Activated CD4-positive, CD25-positive, alpha-beta regulatory T cell treated with anti-CD3 and anti-CD28 coated beads, Interleukin-2, amount 50 U/mL, for 16 hours (primary cell): Measurements from ENCODE around the gene MKKS.
"Not testable (repeated sequence)": the region's sequence is repeated elsewhere in the genome, so short reads cannot be mapped to it uniquely, and the experiment has no call there.

Experiments
- DNase-seq: peaks from one replicate; pipeline ENCODE4 v3.0.0-alpha.2; 2020; ENCODE audit warnings: low read depth, low spot score

MKKS gene

DNA sequence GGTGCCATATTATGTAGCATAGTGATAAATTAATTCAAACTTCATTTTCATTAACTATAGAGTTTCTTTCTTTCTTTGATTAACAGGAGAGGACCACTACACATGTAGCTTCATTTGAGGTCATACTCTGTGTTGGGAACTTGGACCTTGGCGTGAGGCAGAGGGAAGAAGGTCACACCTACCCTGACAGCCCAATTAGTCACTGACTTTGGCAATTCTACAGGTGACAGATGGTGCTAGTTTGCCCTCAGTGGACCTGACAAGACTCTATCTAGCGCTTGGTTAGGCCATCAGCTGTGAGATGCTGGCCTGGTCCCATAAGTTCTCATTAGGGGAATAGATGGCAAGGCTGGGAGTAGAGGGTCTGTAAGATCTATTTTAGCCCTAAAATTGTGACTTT, 15.2 kb upstream of the MKKS start:
- DNase-seq = no peak

- no peak for DNase-seq
Observed at GRCh38 chr20:10448270-10449156, 14.5 kb upstream of the MKKS start.

- peak; percentile 32 for DNase-seq
Observed at GRCh38 chr20:10447028-10447427, 13.0 kb upstream of the MKKS start.

GRCh38 chr20:10445758-10446157, 11.7 kb upstream of the MKKS start:
- DNase-seq = no peak

DNA sequence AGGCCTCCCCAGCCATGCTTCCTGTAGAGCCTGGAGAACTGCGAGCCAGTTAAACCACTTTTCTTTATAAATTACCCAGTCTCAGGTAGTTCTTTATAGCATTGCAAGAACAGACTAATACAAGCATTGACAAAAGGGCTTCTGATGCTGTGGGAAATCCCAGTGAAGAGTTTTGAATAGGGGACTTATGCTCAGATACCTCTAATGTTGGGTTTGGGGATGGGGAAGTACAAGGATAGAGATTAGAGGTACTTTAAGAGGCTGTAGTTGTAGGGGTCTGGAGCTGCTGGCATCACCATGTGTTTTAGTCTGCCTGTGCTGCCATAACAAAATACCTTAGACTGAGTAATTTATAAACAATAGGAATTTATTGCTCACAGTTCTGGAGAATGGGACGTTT, 9.9 kb upstream of the MKKS start:
- DNase-seq = no peak

- DNase-seq = no peak
Observed at GRCh38 chr20:10438217-10438616, 4.2 kb upstream of the MKKS start.

DNA sequence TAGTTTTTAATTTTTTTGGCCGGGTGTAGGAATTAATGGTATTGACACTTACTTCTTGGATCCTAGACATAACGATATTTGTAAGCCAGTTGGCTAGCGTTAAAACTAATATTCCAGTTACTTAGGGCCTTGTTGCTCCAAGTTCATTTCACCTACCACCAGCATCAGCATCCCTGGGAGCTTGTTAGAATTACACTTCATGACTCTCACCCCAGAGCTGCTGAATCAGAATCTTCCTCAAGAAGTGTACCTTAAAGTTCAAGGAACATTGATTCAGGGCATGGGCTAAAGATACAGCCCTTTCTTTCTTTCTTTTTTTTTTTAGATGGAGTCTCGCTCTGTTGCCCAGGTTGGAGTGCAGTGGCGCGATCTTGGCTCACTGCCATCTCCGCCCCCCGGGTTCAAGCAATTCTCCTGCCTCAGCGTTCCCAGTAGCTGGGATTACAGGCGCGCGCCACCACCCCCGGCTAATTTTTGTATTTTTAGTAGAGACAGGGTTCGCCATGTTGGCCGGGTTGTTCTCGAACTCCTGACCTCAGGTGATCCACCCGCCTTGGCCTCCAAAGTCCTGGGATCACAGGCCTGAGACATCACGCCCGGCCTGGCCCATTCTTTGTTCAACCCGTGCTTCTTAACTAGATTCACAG, 2.2 kb upstream of the MKKS start:
- DNase-seq = no peak

DNA sequence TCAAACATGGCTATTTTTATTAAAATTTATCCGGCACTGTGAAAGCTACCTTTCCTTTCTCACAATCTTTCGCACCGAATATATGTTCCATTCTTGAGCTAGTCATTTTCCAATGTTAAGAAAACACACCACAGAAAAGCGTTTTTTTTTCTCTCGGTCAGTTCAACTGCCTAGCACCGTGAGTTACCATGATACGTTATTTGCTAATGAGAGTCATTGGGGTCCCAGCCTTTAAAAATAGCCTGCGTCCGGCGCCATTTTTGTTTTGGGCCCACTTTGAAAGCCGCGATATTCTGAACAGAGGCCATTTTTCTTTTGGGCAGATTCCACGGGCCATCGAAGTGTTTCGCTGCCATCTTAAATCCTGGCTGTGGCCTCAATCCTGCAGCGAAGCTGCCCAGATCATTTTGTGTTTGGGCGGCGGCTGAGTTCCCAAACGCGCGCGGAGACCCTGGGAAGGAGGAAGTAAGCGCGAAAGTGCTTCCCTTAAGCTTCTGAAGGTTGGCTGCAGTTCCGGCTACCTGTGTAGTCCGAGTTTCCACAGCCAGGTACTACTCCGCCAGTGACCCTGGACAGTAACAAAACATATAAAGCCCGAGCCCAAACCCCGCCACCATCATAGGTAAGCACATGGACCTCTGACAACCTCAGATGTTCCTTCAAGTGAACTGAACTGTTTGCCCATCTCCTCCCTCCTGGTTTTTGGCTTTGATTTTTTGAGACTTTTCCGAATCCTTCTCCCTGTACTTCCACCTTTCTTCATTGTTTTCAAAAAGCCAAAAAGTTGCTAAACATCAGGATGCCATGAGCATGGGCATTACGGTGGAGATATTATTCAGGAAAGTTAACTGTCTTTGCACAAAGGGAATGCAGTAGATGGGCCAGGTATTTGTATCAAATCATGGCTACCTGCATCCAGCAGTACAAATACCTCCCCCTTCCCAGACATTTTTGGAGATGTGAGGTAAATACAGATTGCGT, 1.1 kb upstream of the MKKS start, which contains the start of gene SLX4IP:
Gene SLX4IP, plus strand, starts transcription at position 474 of the 981 bp plus-strand sequence. CDS start 22,900 bp downstream, outside the sequence.
- peak; percentile 71 for DNase-seq

GRCh38 chr20:10434467-10434831, 427 bp upstream of the MKKS start:
- peak; percentile 61 for DNase-seq

DNA sequence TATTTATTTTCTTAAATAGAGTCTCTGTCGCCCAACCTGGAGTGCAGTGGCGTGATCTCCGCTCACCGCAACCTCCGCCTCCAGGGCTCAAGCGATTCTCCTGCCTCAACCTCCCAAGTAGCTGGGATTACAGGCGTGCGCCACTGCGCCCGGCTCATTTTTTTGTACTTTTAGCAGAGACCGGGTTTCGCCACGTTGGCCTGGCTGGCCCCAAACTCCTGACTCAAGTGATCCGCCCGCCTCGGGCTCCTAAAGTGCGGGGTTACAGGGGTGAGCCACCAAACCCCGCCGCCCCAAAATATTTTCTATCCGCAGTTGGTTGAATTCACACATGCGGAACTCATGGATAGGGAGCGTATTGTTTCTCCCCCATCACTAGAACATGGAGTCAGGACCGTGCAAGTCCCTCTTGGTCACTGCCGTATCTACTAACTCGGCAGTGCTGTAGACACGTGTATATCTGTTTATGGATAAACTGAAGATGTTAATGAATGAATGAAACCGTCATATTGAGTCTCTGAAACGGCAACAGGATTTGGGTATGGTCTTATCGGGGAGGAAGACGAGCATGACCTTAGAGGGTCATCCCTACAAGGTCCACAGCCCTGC, 904 bp downstream of the MKKS start:
- DNase-seq = no peak

GRCh38 chr20:10432079-10432478, 1.9 kb downstream of the MKKS start:
- DNase-seq = no peak

GRCh38 chr20:10430704-10431103, 3.3 kb downstream of the MKKS start:
- DNase-seq = no peak

DNA sequence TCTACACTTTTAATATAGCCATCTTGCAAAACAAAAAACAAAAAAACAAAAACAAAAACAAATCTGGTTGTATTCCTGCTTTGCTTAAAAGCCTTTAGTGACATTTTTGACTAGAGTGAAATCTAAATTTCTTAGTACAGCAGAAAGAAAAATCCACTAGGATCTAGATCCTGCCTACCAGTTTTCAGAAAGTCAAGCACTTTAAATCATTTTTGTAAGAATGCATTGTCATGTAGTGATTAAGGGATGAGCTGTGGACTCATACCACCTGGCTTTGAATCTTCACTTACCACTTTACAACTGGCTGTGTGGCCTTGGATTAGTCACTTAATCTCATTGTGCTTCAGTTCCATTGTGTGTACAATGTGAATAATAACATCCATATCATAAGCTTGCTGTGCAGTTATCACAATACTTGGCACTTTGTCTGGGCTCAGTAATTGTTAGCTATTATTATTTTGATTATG, 4.0 kb downstream of the MKKS start:
- DNase-seq = no peak

- DNase-seq = no peak
Observed at GRCh38 chr20:10429443-10429981, 4.5 kb downstream of the MKKS start.

DNA sequence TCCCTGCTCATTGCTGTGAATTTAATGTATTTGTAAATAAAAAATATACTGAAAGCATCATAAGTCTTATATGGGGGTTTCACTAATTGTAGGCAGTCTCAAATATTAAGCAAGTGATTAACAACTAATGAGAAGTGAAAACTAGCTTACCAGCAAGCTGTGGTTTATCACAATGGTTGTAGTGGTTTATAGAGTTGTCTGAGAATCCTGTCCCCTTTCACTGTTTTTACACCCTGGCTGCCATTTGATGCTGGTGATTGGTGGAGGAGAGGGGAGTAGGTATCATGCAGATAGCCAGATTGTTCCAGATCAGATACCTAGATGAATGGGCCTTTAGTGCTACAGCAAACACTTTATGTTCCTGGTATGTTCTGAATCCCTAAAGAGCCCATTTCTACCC, 6.0 kb downstream of the MKKS start:
- no peak for DNase-seq

GRCh38 chr20:10427060-10427692, 6.8 kb downstream of the MKKS start:
- DNase-seq = peak; percentile 16

- no peak for DNase-seq
Observed at GRCh38 chr20:10423735-10424134, 10.3 kb downstream of the MKKS start.

GRCh38 chr20:10419550-10420133, 14.4 kb downstream of the MKKS start:
- no peak for DNase-seq

GRCh38 chr20:10417218-10417617, 16.8 kb downstream of the MKKS start:
- DNase-seq = not testable (repeated sequence)

- DNase-seq = no peak
Observed at GRCh38 chr20:10415013-10415650, 18.9 kb downstream of the MKKS start.
